Stimulated activated CD8-positive, alpha-beta memory T cell treated with anti-CD3 and anti-CD28 coated beads, Interleukin-7, amount 100 ng/mL, for 1 hour (primary cell): ENCODE measurements around the gene UXT.
A peak's percentile ranks its signal among the peaks of the same experiment; 100 is the strongest.

Experiments
- DNase-seq, 2 donors: peaks; one replicate each; pipeline ENCODE4 v3.0.0-alpha.2; 2020; ENCODE audit warnings: low read depth in 2 of 2

UXT gene

DNA sequence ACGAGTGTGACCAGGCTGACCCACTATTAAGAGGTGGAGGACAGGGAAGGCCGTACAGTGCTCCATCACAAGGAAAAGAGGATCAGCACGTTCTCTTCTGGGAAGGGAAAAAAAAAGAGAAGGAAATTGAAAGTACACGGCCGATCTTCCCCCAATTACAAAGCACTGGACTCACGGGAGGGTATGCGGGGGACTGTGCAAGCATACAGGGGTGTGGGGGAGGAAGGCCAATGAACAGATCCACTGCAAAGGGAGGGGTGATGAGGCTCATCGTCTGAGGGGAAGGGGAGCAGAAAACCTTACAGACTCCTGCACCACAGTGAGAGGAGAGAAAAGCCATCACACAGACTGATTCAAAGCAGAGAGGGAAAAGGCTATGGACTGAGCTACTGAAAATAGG, 9.7 kb downstream of the UXT start:
- DNase-seq: no peak

DNA sequence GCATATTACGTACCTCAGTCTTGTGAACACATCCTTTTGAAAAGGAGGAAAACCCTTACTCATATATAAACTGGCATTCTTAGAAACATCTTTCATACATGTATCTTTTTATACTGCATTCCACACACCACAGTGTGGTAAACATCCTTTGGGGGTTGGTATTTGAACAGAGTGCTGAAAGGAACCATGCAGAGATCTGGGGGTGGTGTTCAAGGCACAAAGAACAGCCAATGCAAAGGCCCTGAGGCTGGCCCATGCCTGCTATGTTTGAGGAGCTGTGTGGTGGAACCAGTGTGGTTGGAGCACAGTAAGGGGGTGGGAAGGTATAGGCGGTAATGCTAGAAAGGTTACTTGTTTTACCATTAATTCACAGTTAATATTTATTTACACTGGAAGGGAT, 10.6 kb downstream of the UXT start:
- DNase-seq: no peak

DNA sequence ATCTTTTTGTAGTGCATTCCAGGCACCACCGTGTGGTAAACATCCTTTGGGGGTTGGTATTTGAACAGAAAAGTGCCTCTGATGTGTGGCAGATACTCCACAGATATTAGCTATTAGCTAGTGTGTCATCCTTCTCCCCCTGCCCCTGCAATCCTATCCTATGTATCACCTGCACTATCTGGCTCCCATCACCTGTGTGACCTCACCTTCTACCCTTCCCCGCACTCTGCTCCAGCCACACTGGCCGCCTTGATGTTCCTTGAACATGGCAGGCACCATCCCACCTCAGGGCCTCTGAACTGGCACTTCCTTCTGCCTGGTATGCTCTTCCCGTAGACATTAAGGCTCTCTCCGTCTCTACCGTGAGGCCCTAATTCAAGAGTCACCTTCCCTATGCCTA, 12.3 kb downstream of the UXT start:
- DNase-seq: no peak

DNA sequence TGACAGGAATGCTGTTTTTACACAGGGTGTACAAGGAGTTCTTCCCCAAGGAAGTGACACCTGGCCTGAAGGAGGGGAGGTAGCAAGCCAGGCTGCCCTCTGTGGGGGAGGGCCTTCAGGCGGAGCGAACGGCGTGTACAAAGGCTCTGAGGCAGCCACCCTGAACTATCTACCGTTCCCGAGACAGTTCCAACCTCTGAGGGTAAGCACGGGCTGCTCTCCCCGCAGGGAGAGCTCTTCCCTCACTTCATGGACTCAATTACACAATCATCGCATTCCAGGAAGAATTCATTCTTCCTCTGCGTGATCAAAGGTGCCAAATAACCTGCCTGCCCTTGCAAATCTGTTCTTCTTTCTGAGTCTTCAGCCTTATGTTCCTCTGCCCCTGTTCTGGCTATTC, 13.4 kb downstream of the UXT start:
- DNase-seq: no peak

DNA sequence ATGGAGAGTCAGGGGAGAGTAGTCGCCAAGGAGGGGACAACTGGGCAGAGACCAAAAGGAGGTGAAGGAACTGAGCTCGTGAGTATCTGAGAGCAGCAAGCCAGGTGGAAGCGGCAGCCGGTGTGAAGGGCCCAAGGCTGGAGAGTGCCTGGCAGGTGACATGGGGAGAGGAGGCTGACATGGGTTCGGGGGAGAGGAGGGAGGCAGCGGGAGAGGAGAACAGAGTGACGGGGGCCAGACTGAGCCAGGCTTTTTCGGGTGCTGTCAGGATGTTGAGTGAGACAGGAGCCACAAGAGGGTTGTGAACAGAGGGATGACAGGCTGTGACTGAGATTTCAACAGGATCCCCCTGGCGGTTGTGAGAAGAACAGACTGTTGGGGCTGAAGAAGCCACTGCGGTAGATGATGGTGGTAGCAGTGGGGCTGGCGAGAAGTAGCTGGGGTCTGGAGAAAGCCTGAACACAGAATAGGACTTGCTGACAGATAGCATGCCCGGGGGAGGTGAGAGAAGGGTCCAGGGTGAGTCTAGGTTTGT, 14.4 kb downstream of the UXT start:
- DNase-seq: no peak

DNA sequence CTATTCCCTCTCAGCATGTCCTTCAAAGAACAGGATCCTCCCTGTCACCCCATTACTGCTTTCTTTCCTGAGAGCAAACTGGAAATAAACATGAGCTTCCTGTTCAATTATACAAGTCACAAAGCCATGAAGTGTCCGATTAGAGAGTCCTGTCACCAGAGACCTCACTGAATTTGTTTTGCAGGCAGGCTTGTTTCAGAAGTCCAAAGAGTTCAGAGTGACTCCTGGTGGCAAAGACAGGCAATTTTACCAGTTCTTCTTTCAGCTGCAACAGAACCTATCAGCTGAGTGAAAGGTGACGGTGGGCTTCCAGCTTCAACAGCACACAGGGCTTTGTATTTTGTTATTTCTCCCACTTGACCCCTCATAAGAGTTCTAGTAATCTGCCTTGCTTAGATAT, 15.1 kb downstream of the UXT start:
- DNase-seq: no peak

DNA sequence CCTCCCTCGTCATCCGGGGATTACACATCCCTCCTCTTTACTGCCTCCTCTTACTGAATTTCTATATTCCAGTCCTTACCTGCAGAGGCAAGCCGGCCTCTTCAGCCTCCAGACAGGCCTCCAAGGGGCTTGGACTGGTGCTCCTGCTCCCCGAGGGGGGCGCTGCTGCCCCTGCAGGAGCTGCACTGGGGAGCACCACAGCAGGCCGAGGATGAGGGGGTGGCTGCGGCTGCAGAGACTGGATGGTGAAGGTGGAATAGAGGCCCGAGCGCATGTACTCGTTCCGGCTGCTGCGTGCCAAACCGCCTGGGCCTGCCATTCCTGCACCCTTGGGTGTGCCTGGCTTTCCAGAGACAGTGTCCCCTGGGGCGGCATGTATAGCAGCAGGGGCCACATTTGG, 20.2 kb downstream of the UXT start:
- no peak for DNase-seq

DNA sequence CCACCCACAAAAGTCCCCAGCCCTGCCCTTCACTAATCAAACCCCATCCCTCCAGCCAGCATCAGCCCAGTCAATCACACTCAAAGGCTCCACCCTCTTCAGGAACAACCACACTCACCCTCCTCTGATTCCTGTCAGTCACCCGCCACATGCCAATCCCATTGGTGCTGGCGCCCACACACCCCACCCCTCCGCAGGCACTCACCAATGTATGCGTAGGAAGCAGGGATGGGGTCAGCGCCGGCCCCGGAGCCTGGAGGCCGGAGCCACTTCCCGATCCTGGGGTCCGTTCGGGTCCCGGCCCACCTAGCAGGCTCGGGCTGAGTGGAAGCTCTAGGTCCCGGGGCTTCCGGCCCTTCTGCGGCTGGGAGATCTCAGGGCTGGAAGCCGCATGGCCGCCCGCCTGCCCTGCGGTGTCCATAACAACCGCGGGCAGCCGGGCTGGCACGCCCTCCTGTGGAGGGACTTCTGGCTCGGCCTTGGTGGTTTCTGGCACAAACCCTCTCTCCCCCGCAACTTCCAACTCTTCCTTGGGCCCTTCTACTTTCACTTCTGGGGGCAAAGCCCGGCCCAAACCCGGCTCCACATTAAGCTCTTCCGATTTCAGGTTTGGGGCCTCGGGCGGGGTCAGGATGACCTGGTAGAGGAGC, 21.3 kb downstream of the UXT start:
- DNase-seq: no peak

DNA sequence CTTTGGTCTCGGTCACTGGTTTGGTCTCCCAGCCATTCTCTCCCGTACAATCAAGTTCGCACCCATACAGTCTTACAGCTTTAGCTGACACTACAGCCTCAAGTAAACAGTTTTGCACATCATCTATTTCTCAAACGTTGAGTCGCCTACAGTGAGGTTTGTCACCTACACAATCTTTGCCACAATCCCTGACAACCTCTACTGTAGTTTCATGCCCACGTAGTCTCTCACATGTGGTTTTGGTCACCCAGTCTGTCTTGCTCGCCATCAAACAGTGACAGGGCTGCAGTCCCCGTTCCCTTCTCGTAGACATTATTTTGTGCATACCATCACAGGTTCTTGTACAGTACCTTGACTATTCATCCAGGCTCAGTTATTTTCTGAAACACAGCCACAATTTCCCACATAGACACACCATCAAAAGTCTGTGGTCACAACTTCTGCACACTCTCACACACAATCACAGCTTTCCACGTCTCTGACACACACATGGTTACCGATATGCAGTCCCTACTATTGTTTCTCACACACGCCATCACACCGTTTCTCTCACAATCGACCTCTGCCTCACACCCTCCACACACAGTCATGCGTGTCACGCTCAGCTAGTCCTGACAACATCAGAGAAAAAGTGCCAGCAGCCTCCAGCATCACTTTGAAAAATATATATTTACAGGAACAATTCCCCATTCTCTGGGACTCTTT, 24.0 kb downstream of the UXT start:
- no peak for DNase-seq

DNA sequence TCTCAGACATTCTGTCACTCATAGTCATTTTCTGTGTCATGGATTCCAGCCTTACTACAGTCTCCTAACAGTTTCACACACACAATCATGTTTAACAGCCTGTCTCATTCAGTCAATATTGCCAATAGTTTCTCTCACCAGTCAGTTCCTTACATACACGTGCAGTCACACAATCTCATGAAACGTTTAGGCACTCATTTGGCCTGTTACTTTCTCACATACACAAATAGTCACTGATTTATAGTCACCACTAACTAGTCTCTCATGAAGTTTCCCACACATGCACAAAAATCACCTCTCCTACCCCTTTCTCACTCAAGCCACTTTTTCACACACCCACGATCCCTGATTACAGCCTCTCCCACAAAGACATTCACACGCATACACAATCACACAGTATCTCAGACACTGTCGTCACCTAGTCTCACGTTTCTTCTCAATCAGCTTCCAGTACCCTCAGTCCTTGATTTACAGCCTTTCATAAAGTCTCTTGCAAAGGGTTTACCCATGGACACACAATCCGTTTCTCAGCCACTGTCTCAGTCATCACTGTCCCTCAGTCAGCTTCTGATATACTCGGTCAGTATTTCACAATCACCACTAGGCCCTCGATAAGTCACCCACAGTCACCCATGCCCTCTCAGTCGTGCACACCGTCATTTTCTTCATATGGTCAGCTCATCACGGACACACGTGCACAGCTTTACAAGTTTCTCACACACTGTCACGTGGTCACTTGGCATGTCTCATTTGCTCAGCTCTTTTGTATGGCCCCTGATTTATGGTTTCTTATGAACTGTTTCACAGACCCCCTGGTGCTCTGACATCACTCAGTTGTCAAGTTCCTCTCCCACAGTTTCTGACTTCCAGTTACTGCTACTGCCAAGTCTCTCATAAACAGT, 25.0 kb downstream of the UXT start:
- DNase-seq: no peak

DNA sequence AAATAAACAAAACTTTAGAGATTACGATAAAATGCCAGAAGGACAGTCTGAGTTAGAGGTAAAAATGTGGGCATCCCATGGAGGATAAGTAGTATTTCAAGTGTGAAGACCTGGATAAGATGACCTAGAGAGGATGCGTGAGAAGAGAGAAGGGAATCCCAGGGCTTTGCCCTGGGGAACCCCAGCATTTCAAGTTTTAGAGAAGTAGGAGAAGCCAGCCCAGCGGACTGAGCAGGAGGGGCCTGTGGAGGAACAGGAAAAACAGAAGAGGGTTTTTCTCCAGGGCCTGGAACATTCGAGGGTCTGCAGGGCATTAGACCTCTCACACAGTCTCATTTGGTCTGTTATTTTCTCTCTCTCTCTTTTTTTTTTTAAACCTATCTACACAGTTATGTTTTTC, 26.3 kb downstream of the UXT start:
- no peak for DNase-seq

DNA sequence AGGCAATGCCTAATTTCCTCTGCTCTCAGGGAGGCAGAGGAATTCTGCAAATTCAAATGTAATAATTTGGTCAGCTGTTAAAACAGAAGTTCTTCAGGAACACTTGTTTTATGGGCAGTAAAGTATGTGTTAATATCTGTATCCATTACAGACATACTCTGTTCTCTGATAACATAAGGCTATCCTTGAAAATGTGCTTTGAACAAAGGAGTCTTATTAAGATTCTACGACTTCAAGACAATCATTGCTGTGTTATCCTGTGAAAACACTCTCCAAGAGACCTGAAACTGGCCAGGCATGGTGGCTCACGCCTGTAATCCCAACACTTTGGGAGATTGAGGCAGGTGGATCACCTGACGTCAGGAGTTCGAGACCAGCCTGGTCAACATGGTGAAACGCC, 27.3 kb downstream of the UXT start:
- DNase-seq: no peak

DNA sequence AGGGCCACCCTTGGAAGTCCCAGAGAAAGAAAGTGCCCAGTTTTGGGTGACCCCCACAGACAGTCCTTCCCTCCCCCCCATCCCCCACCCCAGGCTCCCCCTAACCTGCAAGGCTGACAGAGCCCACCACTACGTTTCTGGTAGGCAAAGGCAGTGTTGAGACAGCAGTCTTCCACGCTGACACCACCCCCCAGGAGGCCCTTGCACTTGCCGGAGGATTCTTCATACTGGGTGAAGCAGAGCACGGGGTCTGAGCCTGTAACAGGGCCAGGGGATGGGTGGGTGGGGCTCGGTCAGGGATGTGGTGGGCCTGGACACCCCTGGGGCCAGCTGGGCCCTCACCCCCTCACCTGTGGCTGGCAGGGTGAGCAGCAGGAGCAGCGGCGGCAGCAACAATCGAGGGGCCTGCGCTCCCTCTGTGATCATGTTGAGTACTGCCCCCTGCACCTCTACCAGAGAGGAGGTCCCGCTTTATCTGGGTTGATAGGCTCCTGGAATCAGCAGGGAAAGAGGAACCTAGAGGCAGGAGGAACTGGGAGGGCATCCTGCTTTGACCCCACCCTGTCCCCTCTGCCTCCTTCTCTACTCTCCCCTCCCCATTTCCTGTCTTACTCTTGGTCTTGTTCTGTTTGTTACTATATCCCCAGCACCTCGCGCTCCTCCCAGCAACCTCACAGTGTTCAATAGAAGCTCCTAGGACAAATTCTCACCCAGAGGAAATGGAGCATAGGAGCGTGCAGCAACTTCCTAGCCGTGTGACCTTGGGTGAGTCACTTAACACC, 29.4 kb downstream of the UXT start, which contains the start of gene CFP:
Gene CFP (minus strand): TSS at position 512 of the 782 bp plus-strand sequence. CDS start 86 bp downstream, at position 426.
- no peak for DNase-seq

DNA sequence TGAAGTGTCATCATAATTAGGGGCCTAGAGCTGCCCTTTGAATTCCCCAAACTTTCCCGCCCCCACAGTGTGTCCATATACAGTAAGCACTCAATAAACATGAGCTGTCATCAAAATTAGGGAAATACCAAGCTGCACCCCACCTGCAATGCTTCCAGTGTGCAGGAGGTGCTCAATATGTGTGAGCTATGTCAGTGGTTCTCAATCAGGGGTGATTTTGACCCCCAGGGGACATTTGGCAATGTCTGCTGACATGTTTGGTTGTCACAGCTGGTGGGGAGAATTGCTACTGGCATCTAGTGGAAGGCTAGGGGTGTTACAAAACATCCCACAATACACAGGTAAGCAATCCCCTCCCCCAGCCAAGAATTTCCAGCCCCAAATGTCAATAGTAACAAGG, 30.0 kb downstream of the UXT start:
- no peak for DNase-seq

DNA sequence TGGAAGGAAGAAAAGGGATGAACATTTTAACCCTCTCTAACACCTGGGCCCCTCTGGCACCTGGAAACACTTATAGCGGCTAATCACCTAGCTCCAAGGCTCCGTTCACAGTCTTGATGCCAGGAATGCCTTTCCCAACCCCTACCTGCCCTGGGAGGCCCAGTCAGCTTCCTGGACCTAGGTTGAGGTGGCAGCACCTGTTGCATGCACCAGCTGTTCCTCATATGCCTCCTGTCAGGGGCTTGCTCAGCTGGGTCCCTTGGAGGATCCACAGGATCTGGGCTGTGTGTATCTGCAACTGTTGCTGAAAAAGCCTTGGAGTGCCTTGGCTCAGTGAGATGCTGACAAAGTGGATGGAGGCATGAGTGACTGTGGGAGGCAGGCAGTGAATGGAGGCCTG, 33.6 kb downstream of the UXT start:
- no peak for DNase-seq

DNA sequence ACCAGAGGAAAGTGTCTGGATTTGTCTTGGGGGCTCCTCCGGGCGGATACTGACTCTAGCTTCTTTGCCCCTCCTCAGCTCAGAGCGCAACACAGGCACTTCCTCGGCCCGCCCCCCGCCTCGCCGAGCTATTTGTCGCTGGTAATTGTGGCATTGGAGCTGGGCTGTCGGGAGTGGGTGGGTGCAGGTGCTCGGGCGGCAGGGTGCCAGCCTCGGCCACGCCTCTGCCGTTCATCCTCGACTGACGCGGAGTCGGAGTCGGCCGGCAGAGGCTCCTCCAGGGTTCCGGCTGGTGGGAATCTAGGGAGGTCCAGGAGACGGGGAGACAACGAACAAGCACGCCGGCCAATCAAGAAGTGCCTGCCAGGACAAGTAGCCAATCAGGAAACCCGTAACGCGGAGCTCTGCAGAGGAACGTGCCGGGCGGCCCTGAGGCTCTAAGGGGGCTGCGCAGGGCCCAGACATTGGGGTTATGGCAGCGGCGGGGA, 35.4 kb downstream of the UXT start:
- no peak for DNase-seq

DNA sequence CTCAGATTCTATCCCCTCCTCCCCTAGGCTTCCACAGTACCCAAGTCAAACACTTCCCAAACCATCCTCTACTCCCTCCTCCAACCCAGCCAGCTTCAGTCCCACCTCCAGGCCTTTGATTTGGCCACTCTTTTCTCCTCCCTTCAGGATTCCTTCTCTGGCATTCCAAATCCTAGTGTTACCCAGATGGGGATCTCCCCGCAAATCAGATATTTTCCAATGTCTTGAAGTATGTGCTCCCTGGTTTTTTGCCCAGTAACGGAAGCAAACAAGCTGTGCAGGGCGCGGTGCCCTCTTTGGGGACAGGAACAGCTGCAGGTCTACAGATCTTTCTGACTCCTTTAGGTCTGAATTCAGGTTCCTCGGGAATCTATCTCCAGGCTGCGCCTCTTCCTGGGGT, 37.1 kb downstream of the UXT start:
- no peak for DNase-seq

DNA sequence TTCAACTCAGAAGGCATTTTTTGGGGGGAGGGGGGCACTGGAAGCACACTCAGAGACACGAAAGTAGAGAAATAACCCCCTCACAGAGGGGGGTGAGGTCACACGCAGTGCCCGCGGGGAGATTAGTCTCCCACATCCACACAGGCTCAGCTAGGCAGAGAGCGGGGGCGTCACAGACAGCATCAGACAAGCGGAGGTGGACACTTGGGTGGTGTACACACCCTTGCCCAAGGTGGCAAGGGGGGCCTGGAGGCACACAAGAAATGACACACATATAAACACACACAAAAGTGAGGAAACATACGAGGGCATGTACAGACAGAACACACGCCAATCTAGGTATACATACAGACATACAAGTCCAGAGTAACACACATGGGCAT, 38.7 kb downstream of the UXT start:
- DNase-seq: no peak

DNA sequence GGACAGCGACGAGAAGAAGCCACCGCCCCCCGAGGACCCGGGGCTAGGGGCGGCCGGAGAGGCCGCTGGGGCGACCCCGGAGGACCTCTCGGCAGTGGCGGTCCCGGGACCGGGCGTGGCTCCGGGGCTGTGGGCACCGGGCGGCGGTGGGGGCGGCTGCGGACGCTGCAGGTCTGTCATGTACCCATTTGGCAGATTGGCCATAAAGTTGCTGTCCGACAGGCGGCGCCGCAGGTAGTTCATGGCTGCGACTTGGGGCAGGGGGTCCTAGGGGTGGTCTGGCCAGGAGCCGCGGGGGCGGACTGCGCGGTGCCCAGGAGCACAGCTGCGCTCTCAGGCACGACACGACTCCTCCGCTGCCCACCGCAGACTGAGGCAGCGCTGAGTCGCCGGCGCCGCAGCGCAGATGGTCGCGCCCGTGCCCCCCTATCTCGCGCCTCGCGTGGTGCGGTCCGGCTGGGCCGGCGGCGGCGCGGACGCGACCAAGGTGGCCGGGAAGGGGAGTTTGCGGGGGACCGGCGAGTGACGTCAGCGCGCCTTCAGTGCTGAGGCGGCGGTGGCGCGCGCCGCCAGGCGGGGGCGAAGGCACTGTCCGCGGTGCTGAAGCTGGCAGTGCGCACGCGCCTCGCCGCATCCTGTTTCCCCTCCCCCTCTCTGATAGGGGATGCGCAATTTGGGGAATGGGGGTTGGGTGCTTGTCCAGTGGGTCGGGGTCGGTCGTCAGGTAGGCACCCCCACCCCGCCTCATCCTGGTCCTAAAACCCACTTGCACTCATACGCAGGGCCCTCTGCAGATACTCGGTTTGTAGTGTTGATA, 39.3 kb downstream of the UXT start, which contains the start of gene SYN1:
Gene SYN1 (minus strand): TSS at position 372 of the 817 bp plus-strand sequence. CDS start 129 bp downstream, at position 243.
- peak; percentile 53 to 57 for DNase-seq

DNA sequence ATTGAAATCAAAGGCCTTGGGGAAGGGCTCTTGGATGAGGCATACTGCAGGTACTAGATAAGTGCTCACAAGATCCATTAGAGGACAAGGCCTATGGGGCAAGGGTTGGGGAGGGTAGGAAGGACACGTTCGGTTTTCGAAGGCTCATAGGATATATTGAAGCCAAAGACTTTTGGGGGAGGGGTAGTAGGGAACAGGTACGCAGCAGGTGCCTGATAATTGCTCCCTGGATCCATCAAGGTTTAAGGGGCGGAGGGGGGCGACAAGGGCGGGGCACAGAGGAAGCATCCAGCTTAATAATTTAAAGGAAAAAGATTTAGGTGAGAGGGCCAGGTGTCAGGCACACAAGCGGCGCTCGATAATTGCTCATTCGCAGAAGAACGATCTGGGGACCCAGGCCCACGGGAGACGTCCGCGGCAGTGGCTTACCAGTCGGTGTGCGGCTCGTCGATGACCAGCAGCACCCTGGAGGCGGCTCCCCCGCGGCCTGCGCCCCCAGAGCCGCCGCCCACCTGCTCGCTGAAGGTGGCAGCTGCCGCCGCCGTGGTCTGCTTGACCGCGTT, 40.0 kb downstream of the UXT start:
- no peak for DNase-seq
